Activated CD4-positive, alpha-beta memory T cell treated with anti-CD3 and anti-CD28 coated beads for 36 hours (primary cell): ENCODE results near the gene SLC9A4. TPM values are rescaled to one million over a fixed set of nuclear protein-coding genes. Genes with fewer than 3 reads are reported as not detected.

Experiments used
- CTCF ChIA-PET: fragments of 350-600 bp; sonication (Branson Sonifier 250); formaldehyde crosslinking; loops from one replicate; lab custom pipeline; 2021; ENCODE audit warnings: antibody characterized with exemption, inconsistent platforms; lab: Charles Lee
- POLR2A ChIA-PET: fragments of 350-600 bp; sonication (Branson Sonifier 250); formaldehyde crosslinking; loops from one replicate; lab custom pipeline; 2021; ENCODE audit warnings: antibody characterized with exemption; lab: Charles Lee
- DNase-seq: peaks from one replicate; pipeline ENCODE4 v3.0.0-alpha.2; 2020
- H3K27ac Mint-ChIP-seq: one replicate; pipeline ENCODE4 v1.8.0; 2021; ENCODE audit warnings: mixed read lengths
- H3K27me3 Mint-ChIP-seq: one replicate; pipeline ENCODE4 v1.8.0; 2021; ENCODE audit warnings: mixed read lengths
- H3K36me3 Mint-ChIP-seq: one replicate; pipeline ENCODE4 v1.8.0; 2021; ENCODE audit warnings: mixed read lengths
- H3K4me1 Mint-ChIP-seq: one replicate; pipeline ENCODE4 v1.8.0; 2021; ENCODE audit warnings: low read depth, mixed read lengths
- H3K4me3 Mint-ChIP-seq: one replicate; pipeline ENCODE4 v1.8.0; 2021; ENCODE audit warnings: mild to moderate bottlenecking, mixed read lengths
- H3K9me3 Mint-ChIP-seq: one replicate; pipeline ENCODE4 v1.8.0; 2021; ENCODE audit warnings: mixed read lengths
- intact Hi-C: fragments of 100-400 bp; cut with micrococcal nuclease; formaldehyde crosslinking; loops from one replicate; pipeline ENCODE4 v1.15.1; 2023
- total RNA-seq, 2 experiments: library from RNA; stranded (reverse); gene quantifications; one replicate each; pipeline ENCODE4 v1.2.3, GENCODE V29; 2021

Gene SLC9A4
- total RNA-seq, 2 experiments from 2014 or later: 0.10 TPM; not detected in 1

GRCh38 chr2:102483086-102483485, 10.1 kb downstream of the SLC9A4 start:
- POLR2A ChIA-PET: no interaction called here
- intact Hi-C loops: no loop called here
- H3K27ac Mint-ChIP-seq: no peak overlapping the region
- H3K27me3 Mint-ChIP-seq: peaks cover 15% of the 10 kb centered on the region
- no peak overlapping the region for H3K4me3 Mint-ChIP-seq
- CTCF ChIA-PET: interaction anchor here (0.5 to 3.0 kb wide), 3 partner anchors 10 to 133 kb away, joined by 3 to 13 read pairs (median 7); partner anchors contain the start of gene SLC9A4
- H3K36me3 Mint-ChIP-seq: no peaks in the 10 kb centered on the region
- DNase-seq: no peak
- H3K4me1 Mint-ChIP-seq: peaks cover 10% of the 10 kb centered on the region
- H3K9me3 Mint-ChIP-seq: no peaks in the 10 kb centered on the region

GRCh38 chr2:102484310-102485061, 11.5 kb downstream of the SLC9A4 start:
- ChIA-PET POLR2A (no interaction called here), CTCF (interaction anchor here (1.0 to 3.0 kb wide), 4 partner anchors 10 to 132 kb away, joined by 3 to 13 read pairs (median 5); partner anchors contain the start of gene SLC9A4)
- no peak for DNase-seq
- intact Hi-C loops: no loop called here
- Mint-ChIP-seq H3K9me3 (no peaks in the 10 kb centered on the region), H3K27me3 (peaks cover 16% of the 10 kb centered on the region), H3K4me1 (peaks cover 9% of the 10 kb centered on the region), H3K36me3 (no peaks in the 10 kb centered on the region), H3K27ac (no peak overlapping the region), H3K4me3 (no peak overlapping the region)

DNA sequence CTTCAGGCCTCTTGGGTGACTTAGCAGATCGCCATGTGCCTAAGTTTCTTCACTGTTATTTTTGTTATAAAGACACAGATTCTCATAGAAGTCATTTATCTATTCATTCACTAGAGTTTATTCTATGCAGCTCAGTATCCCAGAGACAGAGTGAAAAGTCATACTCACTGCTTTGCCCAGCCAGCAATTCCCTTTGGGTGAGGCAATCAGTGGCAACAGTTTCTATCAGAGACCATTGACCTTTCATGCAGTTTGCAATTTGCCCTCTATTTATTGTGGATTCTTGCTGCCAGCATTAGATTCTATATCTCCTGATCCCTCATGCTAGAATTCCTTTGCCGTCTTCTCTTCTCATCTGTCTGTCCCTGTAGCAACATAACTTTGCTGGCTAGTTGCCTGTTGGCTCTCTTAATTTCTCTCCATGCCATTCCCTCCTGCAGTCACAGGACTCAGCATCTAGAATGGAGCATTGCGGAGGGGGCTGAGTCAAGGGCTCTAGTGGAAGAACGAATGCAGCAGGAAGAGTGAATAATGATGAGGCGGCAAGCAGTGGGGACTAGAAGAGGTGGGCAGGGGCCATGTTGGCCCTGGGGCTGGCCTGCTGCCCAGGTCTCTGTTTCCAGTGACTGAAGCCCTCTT, 12.2 kb downstream of the SLC9A4 start:
- no peak for DNase-seq
- Mint-ChIP-seq H3K36me3 (no peaks in the 10 kb centered on the region), H3K4me3 (no peak overlapping the region), H3K4me1 (peaks cover 11% of the 10 kb centered on the region), H3K9me3 (no peaks in the 10 kb centered on the region), H3K27me3 (peaks cover 19% of the 10 kb centered on the region), H3K27ac (no peak overlapping the region)
- POLR2A ChIA-PET: no interaction called here
- CTCF ChIA-PET: interaction anchor here (1.1 to 3.0 kb wide), 2 partner anchors 14 to 131 kb away, joined by 3 to 13 read pairs; no protein-coding TSS in a partner anchor
- intact Hi-C loops: no loop called here

DNA sequence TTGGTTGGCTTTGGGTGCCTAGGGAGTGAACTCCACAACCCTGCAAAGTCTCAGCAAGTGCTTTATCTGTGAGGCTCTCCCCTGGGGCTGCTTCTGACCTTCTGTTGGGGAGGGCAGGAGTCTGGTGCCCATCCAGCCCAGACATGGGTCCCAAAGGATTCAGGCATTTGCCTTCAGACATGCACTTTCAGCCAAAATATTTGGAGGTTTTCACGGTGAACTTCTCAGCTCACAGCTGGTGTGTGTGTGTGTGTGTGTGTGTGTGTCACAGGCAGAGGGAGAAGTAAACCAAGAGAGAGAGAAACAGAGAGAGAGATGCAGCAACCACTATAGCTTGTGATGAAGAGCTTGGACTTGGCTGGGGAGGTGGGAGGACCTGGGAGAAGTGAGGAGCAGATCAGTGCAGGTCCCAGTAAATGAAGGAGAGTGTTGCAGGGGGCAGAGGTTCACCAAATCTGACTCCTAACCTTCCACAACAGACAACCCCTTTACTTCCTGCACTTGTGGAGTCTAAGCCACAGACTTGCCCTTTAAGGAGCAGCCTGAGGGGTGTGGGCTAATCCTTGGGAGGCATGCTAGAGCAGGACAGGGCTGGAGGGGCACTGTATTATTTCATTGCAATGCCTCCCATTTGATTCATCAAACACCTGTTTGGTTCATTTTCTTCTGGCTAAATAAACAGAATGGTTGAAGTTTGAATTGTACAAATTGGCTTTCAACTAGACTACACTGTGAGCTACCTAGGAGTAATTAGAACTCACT, 14.1 kb downstream of the SLC9A4 start:
- no peak overlapping the region for H3K27ac Mint-ChIP-seq
- H3K4me3 Mint-ChIP-seq: no peak overlapping the region
- peaks cover 20% of the 10 kb centered on the region for H3K27me3 Mint-ChIP-seq
- H3K36me3 Mint-ChIP-seq: no peaks in the 10 kb centered on the region
- intact Hi-C loops: no loop called here
- CTCF ChIA-PET: interaction anchor here (1.2 kb wide), 1 partner anchor 14 kb away, joined by 5 read pairs; the partner anchor contains the start of gene SLC9A4
- DNase-seq: no peak
- no peaks in the 10 kb centered on the region for H3K9me3 Mint-ChIP-seq
- peaks cover 9% of the 10 kb centered on the region for H3K4me1 Mint-ChIP-seq
- POLR2A ChIA-PET: no interaction called here

GRCh38 chr2:102487761-102488462, 14.9 kb downstream of the SLC9A4 start:
- CTCF ChIA-PET: interaction anchor here (0.9 to 1.2 kb wide), 2 partner anchors 13 to 15 kb away, joined by 3 to 5 read pairs; partner anchors contain the start of gene SLC9A4
- intact Hi-C loops: no loop called here
- peaks cover 22% of the 10 kb centered on the region for H3K27me3 Mint-ChIP-seq

DNA sequence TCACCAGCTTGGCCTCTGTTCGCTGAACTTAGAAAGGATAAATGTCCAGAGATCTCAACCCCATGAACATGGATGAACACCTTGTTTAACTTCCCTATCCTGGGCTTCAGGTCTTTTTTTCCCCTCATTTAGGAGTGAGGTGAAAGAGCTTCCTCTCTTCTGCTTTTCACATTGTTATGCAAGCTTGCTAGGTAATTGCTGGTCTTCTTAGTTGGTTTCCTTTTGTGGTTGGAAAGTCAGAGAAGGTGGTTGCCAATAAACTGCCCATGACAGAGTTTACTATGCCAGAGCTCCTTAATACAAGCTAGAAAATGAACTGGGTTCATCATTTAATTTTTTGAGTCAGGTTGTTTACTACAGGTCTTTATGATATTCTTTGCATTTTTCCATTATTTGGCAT, 16.6 kb downstream of the SLC9A4 start:
- no peak overlapping the region for H3K4me3 Mint-ChIP-seq
- H3K36me3 Mint-ChIP-seq: no peaks in the 10 kb centered on the region
- ChIA-PET CTCF (interaction anchor here (0.7 to 1.5 kb wide), 3 partner anchors 17 to 126 kb away, joined by 3 to 12 read pairs (median 7); partner anchors contain the start of gene SLC9A4), POLR2A (no interaction called here)
- intact Hi-C loops: no loop called here
- H3K27ac Mint-ChIP-seq: no peak overlapping the region
- H3K27me3 Mint-ChIP-seq: peaks cover 24% of the 10 kb centered on the region
- H3K4me1 Mint-ChIP-seq: peaks cover 9% of the 10 kb centered on the region
- no peaks in the 10 kb centered on the region for H3K9me3 Mint-ChIP-seq
- DNase-seq: no peak

More at GRCh38 chr2:102487761-102488462, 14.9 kb downstream of the SLC9A4 start:
- H3K36me3 Mint-ChIP-seq: no peaks in the 10 kb centered on the region
- POLR2A ChIA-PET: no interaction called here
- DNase-seq: no peak
- H3K4me1 Mint-ChIP-seq: peaks cover 9% of the 10 kb centered on the region
- H3K27ac Mint-ChIP-seq: no peak overlapping the region
- no peak overlapping the region for H3K4me3 Mint-ChIP-seq
- no peaks in the 10 kb centered on the region for H3K9me3 Mint-ChIP-seq

GRCh38 chr2:102492006-102492405, 19.0 kb downstream of the SLC9A4 start:
- H3K4me3 Mint-ChIP-seq: no peak overlapping the region
- H3K36me3 Mint-ChIP-seq: no peaks in the 10 kb centered on the region
- intact Hi-C loops: no loop called here
- no peaks in the 10 kb centered on the region for H3K9me3 Mint-ChIP-seq
- H3K27me3 Mint-ChIP-seq: peaks cover 22% of the 10 kb centered on the region
- no peak overlapping the region for H3K27ac Mint-ChIP-seq
- peaks cover 9% of the 10 kb centered on the region for H3K4me1 Mint-ChIP-seq
- CTCF ChIA-PET: no interaction called here
- no peak for DNase-seq
- POLR2A ChIA-PET: no interaction called here

DNA sequence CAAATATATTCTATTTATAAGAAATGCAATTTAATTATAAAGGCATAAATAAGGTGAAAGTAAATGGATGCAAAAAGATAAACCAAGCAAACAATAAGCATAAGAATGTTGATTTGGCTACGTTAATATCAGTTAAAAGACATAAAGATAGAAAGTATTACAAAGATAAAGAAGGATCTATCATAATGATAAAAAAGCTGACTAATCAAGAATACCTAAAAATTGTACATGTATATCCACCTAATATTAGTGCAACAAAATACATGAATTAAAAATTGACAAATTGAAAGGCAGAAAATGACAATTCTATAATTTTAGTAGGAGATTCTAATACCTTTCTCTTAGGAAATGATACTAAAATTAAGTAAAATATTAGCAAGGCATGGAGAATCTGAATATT, 21.5 kb downstream of the SLC9A4 start:
- H3K27me3 Mint-ChIP-seq: peaks cover 17% of the 10 kb centered on the region
- intact Hi-C loops: no loop called here
- H3K27ac Mint-ChIP-seq: no peak overlapping the region
- H3K4me1 Mint-ChIP-seq: peaks cover 9% of the 10 kb centered on the region
- H3K4me3 Mint-ChIP-seq: no peak overlapping the region
- POLR2A ChIA-PET: no interaction called here
- no peak for DNase-seq
- H3K9me3 Mint-ChIP-seq: no peaks in the 10 kb centered on the region
- H3K36me3 Mint-ChIP-seq: no peaks in the 10 kb centered on the region
- CTCF ChIA-PET: no interaction called here

DNA sequence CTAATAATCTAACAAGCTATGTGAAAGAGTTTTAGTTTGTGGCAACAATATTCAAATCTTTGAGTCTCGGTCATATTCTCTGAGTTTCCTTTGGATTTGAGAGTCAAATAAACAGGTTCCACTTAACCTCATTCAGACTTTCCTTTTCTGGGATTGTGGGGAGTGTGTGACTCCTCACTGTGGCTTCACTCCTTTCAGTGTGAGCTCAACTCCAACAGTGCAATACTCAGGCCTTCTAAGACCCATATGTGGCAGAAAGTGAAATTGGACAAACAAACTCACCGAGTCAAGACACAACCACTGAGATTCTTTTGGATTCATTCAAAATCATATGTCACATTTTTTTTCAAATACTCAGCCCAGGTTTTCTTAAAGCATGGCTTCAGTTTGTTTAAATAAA, 25.4 kb downstream of the SLC9A4 start:
- DNase-seq: no peak
- Mint-ChIP-seq H3K9me3 (no peaks in the 10 kb centered on the region), H3K27ac (no peak overlapping the region), H3K4me3 (no peak overlapping the region), H3K36me3 (no peaks in the 10 kb centered on the region), H3K27me3 (peaks cover 13% of the 10 kb centered on the region), H3K4me1 (peaks cover 5% of the 10 kb centered on the region)
- ChIA-PET POLR2A (interaction anchor here (1.0 kb wide), 1 partner anchor 11 kb away, joined by 3 read pairs; no protein-coding TSS in a partner anchor), CTCF (interaction anchor here (1.4 kb wide), 1 partner anchor 25 kb away, joined by 5 read pairs; the partner anchor contains the start of gene SLC9A4)
- intact Hi-C loops: no loop called here

- Mint-ChIP-seq H3K4me1 (peaks cover 5% of the 10 kb centered on the region), H3K4me3 (no peak overlapping the region), H3K27ac (no peak overlapping the region), H3K27me3 (peaks cover 17% of the 10 kb centered on the region), H3K9me3 (no peaks in the 10 kb centered on the region), H3K36me3 (no peaks in the 10 kb centered on the region)
- ChIA-PET CTCF (no interaction called here), POLR2A (no interaction called here)
- DNase-seq: no peak
- intact Hi-C loops: no loop called here
These were observed 26.5 kb downstream of the SLC9A4 start for GRCh38 chr2:102499558-102499957.

- Mint-ChIP-seq H3K36me3 (no peaks in the 10 kb centered on the region), H3K27me3 (peaks cover 17% of the 10 kb centered on the region), H3K4me3 (no peak overlapping the region), H3K9me3 (no peaks in the 10 kb centered on the region), H3K27ac (no peak overlapping the region), H3K4me1 (peaks cover 5% of the 10 kb centered on the region)
- no peak for DNase-seq
- POLR2A ChIA-PET: no interaction called here
- CTCF ChIA-PET: no interaction called here
- intact Hi-C loops: no loop called here
These were observed 29.6 kb downstream of the SLC9A4 start for GRCh38 chr2:102502576-102502975.
